HepG2 (cell line): ENCODE results near the gene SPATA25. TPM values are rescaled to one million over a fixed set of nuclear protein-coding genes. Genes with fewer than 3 reads are reported as not detected.

Source experiments
- BHLHE40 ChIP-seq: IDR thresholded peaks from 2 replicates; pipeline ENCODE4 v1.6.1; 2011; ENCODE audit warnings: low read length, improper control_type of control experiment
- FOXK2 ChIP-seq: fragments of 450-650 bp; IDR thresholded peaks from 2 replicates; pipeline ENCODE4 v1.6.1; 2016
- GLI4 ChIP-seq: sonication (generic); formaldehyde crosslinking; IDR thresholded peaks from 2 replicates; pipeline ENCODE4 v1.5.1; 2020; ENCODE audit warnings: missing genetic modification reagents, mild to moderate bottlenecking, moderate library complexity, borderline replicate concordance
- HMG20B ChIP-seq: conservative IDR thresholded peaks from 2 replicates; pipeline ENCODE4 v1.6.1; 2016; ENCODE audit warnings: missing genetic modification reagents, missing compliant biosample characterization
- MIER2 ChIP-seq: IDR thresholded peaks from 2 replicates; pipeline ENCODE4 v1.6.1; 2016; ENCODE audit warnings: missing biosample characterization, missing genetic modification reagents
- RAD51 ChIP-seq: fragments of 450-650 bp; IDR thresholded peaks from 2 replicates; pipeline ENCODE4 v1.6.1; 2016; ENCODE audit warnings: borderline replicate concordance
- REST ChIP-seq, 2 experiments: IDR thresholded peaks; 2 replicates each; pipeline ENCODE4 v1.6.1; 2011 to 2012; ENCODE audit warnings: low read length in 2 of 2, borderline replicate concordance in 1 of 2, low read depth in 1 of 2, mild to moderate bottlenecking in 1 of 2, moderate library complexity in 1 of 2
- STAT5B ChIP-seq: sonication (generic); formaldehyde crosslinking; IDR thresholded peaks from 2 replicates; pipeline ENCODE4 v1.4.0; 2020; ENCODE audit warnings: missing genetic modification reagents
- ZNF318 ChIP-seq: sonication (generic); formaldehyde crosslinking; IDR thresholded peaks from 2 replicates; pipeline ENCODE4 v1.4.0; 2020; ENCODE audit warnings: mild to moderate bottlenecking, missing genetic modification reagents
- ZNF543 ChIP-seq: sonication (generic); formaldehyde crosslinking; IDR thresholded peaks from 2 replicates; pipeline ENCODE4 v1.4.0; 2020; ENCODE audit warnings: mild to moderate bottlenecking, missing genetic modification reagents
- ZNF652 ChIP-seq: IDR thresholded peaks from 2 replicates; pipeline ENCODE4 v1.6.1; 2016; ENCODE audit warnings: low read depth, borderline replicate concordance
- ZNF749 ChIP-seq: sonication (generic); formaldehyde crosslinking; IDR thresholded peaks from 2 replicates; pipeline ENCODE4 v1.8.0; 2022; ENCODE audit warnings: mild to moderate bottlenecking, missing genetic modification reagents, moderate library complexity, borderline replicate concordance
- ZNF781 ChIP-seq: sonication (generic); formaldehyde crosslinking; IDR thresholded peaks from 2 replicates; pipeline ENCODE4 v1.5.1; 2020; ENCODE audit warnings: borderline replicate concordance, mild to moderate bottlenecking, missing genetic modification reagents; ENCODE audit errors: not compliant biosample characterization
- polyA plus RNA-seq, 8 experiments: library from polyadenylated mRNA; depleted of rRNA in 3 of 8; stranded (reverse) in 7 of 8; unstranded in 1 of 8; fragments of >200 nt; fragmentation: Illumina TruSeq in 4 of 8; extraction: Trizol in 4 of 8; gene quantifications; 2 replicates each; pipeline versions ENCODE4 v1.2.1 to v1.2.3, GENCODE V29; 2011 to 2016; ENCODE audit warnings: low read depth in 4 of 8, missing spikeins in 1 of 8, mixed read lengths in 1 of 8; ENCODE audit not compliant: insufficient read depth in 1 of 8
- total RNA-seq, 5 experiments: library from RNA; depleted of rRNA; stranded (reverse); fragments of >200 nt; fragmentation: Illumina TruSeq; extraction: Trizol; gene quantifications; 2 replicates each; pipeline ENCODE4 v1.2.3, GENCODE V29; 2016; ENCODE audit warnings: low read depth in 1 of 5
- TF ChIP-seq, protein P1 (sequence below): sonication (generic); formaldehyde crosslinking; IDR thresholded peaks from 2 replicates; pipeline ENCODE4 v1.8.0; 2022; ENCODE audit warnings: mild to moderate bottlenecking, missing genetic modification reagents, moderate library complexity

SPATA25 gene
- total and polyA plus RNA-seq, 2 of the 13 experiments (the other 11 are each of a cell fraction or from before 2014, with no cell fraction given): 4.8 to 7.6 TPM

- TF ChIP-seq ZNF318 (CRISPR knock-in tag) (peak; percentile 14; the same call in 1 of the 2 replicates), MIER2 (CRISPR knock-in tag) (peak; percentile 77; the same call in 1 of the 2 replicates), HMG20B (CRISPR knock-in tag) (peak; percentile 79), ZNF652 (CRISPR knock-in tag) (peak; percentile 77; the same call in 1 of the 2 replicates), GLI4 (no peak; the same call in 1 of the 2 replicates), BHLHE40 (peak; percentile 32; the same call in 1 of the 2 replicates), STAT5B (CRISPR knock-in tag) (0 out of 2 replicates have a peak, but pooled peaks have one; percentile 24), ZNF781 (CRISPR knock-in tag) (no peak), ZNF543 (CRISPR knock-in tag) (peak; percentile 79; the same call in 1 of the 2 replicates), ZNF749 (CRISPR knock-in tag) (peak; percentile 59; the same call in 1 of the 2 replicates), FOXK2 (peak; percentile 26; the same call in 1 of the 2 replicates), REST (IDR thresholded peaks at IDR 0.05; ENCODE audit: borderline replicate concordance in 1 of 2, low read depth in 1 of 2, low read length in 2 of 2) (0 out of 4 replicates have a peak, but pooled peaks of 1 of the 2 experiments have one; percentile 33), RAD51 (no peak)
- TF ChIP-seq, protein P1, sequence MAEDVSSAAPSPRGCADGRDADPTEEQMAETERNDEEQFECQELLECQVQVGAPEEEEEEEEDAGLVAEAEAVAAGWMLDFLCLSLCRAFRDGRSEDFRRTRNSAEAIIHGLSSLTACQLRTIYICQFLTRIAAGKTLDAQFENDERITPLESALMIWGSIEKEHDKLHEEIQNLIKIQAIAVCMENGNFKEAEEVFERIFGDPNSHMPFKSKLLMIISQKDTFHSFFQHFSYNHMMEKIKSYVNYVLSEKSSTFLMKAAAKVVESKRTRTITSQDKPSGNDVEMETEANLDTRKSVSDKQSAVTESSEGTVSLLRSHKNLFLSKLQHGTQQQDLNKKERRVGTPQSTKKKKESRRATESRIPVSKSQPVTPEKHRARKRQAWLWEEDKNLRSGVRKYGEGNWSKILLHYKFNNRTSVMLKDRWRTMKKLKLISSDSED (CRISPR knock-in tag): no peak
Measured at GRCh38 chr20:45927071-45927878, 39.9 kb upstream of the SPATA25 start (continued).
